Measurements from ENCODE around the gene R3HDM1.
"Not testable (repeated sequence)": the region's sequence is repeated elsewhere in the genome, so short reads cannot be mapped to it uniquely, and the experiment has no call there.

The R3HDM1 gene

DNA sequence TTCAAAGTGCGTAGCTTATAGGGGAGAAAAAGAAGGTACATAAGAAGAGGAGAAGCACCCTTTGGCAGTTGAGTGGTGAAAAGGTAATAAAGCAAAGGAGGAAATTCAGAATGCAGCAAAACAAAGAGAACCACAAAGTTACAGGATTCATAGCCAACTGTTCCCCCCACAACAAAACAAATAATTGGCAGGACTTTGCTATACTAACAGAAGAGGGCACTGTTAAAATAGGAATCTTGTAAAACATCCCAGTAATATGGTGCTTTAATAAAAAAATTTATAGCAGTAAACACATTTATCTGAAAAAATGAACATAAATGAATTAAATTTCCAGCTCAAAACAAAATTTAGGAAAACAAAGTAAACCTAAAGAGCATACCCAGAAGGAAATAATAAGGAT, 42.3 kb downstream of the R3HDM1 start:
- DNase-seq (ENCODE audit: low read depth), result no peak

DNA sequence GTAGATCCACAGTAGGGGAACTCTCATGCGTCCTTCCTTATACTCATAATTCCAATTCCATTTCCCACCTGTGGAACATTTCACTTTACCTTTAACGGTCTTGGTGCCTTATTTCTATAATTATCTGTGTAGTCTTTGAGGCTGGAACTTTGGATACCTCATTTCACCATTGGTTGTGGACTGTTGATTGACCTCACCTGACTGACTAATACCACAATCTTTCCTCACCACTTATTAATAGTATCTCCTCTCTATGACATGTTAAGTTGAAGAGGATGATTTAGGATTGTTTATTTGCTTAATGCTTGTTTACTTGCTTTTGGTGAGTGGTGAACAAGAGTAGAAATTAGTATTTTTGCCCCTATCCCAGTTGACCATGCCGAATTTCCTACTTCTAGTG, 50.0 kb downstream of the R3HDM1 start:
- DNase-seq (ENCODE audit: low read depth), result no peak

DNA sequence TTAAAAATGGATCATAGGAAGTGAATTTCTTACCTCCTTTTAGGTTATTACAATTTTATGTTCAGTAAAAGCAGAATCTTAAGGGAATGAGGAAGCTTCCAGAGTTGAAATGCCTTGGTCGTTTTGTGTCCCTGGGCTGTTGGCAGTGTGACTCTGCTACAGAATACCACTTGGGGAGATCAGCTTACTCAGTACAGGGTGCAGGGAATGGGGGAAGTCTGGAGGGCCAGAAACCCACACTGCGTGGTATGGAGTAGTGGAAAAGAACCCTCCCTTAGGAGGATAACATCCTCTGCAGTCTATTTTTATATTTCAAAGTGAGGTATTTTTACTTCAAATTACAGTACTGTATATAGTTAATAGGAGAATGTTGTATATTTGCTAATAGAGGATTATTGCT, 51.1 kb downstream of the R3HDM1 start:
- DNase-seq (ENCODE audit: low read depth), result no peak

DNA sequence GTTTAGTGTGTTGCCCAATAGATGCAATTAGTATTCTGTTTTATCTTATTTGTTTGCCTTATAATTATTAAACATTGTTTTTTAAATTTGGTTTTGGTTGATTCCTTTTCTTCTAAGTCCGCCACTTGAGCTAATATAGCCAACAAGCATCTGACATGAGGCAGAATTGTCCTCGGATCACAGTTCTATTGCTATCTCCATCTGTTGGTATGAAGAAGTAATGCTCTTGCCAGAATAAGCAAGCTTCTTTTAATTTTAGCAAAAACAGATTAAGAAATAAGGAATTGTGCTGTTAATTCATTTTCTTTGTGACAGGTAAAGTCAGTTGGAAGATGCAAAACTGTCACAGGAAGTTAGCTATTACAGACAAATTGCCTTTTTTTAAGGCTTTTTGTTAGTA, 54.3 kb downstream of the R3HDM1 start:
- DNase-seq (ENCODE audit: low read depth), result no peak

DNA sequence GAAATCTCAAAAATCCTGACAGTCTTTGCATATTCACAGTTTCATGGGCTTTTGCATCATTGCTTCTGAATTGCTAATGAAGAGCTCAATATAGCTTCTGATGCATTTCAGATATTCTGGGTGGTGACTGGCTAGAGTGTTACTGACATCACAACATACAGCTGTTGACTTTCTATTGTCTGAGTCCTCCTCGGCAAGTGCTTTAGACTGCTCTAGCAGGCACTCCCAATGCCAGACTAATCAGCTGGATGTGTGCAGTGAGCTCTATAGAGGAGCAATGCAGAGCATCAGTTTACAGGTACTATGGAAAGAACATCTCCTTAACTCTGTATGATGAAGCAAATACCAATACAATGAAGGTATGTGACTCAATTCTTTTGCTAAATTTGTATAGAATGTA, 54.9 kb downstream of the R3HDM1 start:
- DNase-seq (ENCODE audit: low read depth), result no peak

DNA sequence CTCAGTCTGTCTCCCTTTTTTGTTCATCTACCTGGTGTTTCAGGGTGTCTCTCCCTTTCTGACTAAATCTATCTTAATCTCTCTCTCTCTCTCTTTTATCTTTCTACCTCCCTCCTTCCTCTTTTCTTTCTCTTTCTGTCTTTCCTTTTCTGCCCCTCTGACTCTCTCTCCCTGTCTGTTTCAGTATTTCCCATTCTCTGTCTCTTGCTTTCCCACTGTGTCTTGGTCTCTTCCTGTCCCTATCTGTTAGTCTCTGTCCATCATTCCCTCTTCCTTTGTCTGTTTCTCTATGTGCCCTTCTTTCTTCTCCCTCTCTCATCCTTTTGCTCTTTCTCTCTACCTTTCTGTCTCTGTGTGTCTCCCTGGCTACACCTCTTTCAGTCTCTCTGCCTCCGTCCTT, 56.7 kb downstream of the R3HDM1 start:
- no peak for DNase-seq (ENCODE audit: low read depth)

DNA sequence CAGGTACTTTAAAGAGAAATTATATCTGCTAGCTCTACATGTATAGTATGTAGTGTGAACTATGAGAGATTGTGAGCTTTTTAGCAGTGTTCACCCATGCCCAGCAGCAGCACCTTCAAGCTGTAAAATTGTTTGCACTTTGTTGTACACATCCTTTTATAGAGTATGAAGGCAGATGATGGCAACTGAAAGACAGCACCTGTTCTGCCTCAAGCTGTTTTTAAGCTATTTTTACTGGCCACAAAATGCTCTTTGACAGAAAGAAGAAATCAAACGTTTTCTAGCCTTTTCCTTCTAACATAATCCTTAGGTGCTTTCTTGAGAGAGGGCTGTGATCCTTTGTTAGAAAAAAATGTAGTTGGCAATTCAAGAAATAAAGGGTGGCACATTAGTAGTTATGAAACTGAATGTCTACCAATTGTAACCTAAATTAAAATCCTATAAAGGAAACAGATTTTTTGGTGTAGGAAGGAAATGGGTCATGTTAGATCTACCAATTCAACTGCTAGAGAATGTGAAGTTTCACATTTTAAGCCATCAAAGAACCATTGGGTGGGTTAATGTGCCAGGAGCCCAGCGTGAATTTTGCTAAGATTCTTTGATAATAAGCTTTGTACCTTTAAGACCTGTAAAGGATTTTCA, 59.5 kb downstream of the R3HDM1 start:
- DNase-seq (ENCODE audit: low read depth), result no peak

DNA sequence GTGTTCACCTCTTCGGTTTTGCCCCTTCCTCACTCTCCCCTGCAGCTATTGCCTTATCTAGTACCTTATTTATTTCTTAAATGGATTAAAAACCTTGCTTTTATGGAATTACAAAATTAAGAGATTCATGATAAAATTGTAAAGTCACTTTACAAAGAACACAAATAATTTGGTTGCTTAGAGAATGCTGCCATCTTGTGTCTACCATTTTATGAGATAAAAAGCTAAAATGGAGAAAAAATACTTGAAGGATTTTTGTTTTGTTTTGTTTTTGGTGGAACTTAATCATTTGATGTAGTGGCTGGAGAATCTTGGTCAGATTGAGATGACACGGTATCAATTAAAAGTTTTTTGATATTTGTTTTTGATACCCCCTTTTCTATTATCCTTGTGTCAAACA, 69.6 kb downstream of the R3HDM1 start:
- no peak for DNase-seq (ENCODE audit: low read depth)

DNA sequence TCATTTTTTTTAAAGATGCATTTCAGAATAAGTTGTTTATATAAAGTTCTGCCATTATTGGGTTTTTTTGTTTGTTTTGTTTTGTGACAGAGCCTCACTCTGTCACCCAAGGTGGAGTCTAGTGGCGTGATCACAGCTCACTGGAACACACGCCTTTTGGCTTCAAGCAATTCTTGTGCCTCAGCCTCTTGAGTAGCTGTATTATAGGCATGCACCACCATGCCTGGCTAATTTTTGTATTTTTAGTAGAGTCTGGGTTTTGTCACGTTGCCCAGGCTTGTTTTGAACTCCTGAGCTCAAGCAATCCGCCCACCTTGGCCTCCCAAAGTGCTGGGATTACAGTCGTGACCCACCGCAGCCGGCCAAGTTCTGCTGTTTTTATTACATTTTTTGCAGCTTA, 72.3 kb downstream of the R3HDM1 start:
- no peak for DNase-seq (ENCODE audit: low read depth)

DNA sequence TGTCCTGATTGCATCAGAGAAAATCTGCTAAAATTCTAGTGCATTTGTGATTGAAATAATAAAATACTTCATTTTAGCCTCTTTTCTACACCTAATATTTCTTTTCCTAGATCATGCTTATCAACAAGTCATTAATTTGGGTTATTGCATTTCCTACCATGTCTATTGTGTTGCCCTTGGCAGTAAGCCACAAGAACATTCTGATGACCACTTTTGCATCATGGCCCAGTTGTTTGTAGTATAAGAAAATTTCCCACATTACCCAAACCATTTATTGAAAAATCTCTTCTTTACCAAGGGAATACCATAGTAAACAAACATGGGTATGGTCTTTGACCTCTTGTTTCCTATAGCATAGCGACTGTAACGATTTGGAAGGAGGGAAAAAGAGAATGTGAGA, 76.3 kb downstream of the R3HDM1 start:
- no peak for DNase-seq (ENCODE audit: low read depth)

DNA sequence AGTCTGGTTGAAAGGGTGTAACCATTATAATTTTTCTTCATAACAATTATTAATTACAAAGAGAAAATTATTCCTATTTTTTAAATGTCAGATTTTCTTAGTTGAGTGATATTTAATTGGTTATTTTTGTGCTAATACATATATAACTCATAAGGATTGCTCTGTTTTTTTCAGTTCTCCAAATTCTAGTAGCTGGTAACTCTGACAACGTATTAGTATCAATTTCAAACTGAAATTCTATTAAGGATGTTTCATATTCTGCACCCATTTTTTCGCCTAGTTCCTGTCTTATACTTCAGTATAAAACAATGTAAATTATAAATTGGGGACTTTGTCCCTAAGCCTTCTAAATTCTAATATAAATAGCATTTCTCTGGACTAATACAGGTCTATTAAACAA, 81.0 kb downstream of the R3HDM1 start:
- DNase-seq (ENCODE audit: low read depth), result no peak

DNA sequence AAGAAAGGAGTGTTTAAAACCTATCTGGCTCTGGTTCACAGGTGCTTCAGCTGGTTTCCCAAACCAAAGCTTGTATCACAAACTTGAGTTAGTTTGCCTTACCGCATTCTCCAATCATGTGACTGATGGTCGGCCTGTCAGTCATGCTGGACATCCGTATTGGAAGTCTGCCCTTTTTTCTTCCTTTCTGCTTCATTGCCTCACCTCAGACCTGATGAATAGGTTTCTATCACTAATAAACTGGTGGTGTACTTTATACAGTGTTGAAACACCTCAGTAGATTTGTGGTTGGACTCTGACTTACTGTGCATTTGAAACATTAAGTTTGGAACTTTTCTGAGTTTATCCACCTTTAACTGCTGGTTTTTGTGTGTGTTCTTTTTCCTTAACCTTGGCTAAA, 84.1 kb downstream of the R3HDM1 start:
- DNase-seq (ENCODE audit: low read depth), result no peak

DNA sequence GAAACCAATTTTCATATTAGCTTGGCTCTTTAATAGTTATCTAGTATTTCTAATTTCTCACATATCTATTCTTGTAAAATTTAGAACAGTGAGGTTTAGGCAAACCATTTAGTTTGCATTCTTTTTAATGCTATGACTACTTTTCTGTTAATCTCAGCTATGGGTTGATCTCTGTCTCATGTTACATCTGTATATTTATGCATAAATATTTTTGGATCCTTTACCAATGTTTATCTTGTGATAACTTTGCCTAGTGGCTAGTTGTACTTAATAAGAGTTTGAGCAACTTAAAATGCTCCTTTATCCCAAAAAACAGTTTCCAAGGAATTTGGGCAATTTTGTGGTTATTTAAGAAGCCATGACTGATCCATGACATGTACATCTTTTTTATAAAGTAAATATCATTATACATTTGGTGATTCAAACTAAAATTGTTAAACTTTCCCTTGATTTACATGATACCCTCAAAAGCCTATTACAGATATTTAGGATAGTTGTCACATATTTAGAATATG, 86.3 kb downstream of the R3HDM1 start:
- no peak for DNase-seq (ENCODE audit: low read depth)

DNA sequence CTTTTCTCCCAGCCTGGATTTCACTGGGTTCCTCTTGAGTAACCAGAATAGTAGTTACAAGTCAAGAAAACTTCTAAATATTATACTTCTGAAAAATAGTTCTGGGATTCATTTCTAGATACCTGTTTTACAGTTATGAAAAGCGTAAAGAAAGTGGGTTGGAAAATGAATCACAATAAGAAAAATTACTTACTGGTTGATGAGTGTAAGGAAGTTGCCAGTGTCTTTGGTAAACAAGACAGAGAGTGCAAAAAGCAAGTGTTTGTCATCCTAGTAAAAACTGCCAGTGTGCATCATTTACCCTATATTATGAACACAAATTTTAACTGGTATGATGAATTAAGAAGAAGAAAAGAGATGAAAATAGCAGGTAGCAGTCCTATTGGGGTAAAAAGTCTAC, 88.9 kb downstream of the R3HDM1 start:
- DNase-seq (ENCODE audit: low read depth), result no peak

DNA sequence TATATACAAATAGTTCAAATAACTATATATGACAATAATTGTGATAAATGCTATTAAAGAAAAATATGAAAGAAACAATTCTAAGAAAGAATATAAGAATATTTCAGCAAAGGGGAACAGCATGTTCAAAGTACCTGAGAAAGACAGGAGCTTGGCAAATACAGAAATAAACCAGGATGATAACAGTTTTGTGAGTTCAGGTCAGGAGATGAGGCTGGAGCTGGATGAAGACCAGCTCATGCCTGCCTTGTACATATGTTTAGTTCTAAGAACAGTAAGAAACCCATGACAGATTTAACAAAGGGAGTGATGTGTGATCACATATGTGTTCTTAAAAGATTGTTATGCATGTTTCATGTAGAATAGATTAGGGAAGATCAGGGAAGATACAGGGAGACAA, 98.2 kb downstream of the R3HDM1 start:
- DNase-seq (ENCODE audit: low read depth), result no peak

DNA sequence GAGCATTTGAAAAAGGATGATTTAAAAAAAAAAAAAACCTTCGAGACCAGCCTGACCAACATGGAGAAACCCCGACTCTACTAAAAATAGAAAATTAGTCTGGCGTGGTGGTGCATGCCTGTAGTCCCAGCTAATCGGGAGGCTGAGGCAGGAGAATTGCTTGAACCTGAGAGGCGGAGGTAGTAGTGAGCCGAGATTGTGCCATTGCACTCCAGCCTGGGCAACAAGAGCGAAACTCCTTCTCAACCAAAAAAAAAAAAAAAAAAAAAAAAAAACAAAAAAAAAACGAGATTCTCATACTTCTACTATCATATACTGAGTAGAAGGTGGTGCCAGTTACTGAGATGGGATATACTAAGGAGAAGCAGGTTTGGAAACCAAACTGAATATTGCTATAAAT, 98.8 kb downstream of the R3HDM1 start:
- not testable (repeated sequence) for DNase-seq (ENCODE audit: low read depth)

DNA sequence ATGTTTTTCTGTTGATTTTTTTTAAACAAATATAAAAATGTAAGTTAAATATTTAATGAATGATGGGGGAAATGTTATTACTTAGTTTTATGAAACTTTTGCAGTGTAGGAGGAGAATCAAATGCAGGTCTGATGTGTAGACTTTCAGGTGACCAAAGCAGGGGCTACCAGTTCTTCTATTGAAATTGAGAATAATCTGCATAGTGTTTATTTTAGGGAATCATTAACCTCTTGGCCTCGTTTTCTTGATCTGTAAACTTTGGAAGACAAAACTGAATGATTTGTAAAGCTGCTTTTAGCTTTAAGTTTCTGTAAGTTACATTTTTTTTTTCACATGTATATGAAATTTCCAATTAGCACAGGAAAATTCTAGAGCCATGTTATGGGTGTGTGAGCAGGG, 99.2 kb downstream of the R3HDM1 start:
- DNase-seq (ENCODE audit: low read depth), result no peak

DNA sequence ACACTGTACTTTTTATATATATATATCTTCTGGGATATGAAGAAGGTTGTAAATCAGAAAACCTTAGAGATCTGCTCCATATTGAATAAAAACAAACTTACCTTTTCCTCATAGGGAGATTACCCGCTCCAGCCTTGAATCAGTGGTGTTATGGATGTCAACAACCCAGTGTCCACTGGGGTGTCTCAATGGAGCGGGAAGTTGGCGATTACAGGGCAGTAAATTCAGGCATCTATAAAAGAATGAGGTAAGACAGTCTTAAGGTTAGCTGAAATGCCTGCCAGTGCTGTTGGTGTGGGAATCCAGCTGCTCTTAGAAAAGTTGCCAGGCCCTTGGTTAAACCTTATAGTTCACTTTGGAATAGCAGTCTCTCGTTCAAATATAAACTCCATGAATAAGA, 102.3 kb downstream of the R3HDM1 start:
- no peak for DNase-seq (ENCODE audit: low read depth)

DNA sequence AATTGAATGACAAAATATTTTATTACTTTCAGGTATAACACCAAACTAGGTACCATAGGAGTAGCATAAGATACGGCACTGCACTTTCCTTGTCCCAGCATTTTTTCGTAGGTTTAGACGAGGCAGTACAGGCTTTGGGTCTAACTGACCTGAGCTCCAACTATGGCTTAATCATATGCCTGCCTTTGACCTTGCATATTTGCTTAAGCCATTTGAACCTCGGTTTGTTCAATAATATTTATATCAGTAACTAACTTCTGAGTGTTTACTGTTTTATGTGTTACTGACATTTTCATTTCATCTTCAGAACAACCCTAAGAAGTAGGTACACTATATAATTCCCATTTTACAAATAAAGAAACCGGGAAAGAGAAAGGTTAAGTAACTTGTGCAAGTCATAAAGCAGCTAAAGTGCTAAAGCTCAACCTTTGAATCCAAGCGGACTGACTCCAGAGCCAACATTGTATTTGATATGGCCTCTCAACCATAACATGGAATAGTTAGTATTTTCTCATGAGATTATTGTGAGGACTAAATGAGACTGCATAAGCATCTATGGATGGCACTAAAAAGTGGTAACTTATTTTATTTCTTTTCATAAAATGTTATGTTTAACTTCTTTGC, 104.0 kb downstream of the R3HDM1 start:
- no peak for DNase-seq (ENCODE audit: low read depth)

DNA sequence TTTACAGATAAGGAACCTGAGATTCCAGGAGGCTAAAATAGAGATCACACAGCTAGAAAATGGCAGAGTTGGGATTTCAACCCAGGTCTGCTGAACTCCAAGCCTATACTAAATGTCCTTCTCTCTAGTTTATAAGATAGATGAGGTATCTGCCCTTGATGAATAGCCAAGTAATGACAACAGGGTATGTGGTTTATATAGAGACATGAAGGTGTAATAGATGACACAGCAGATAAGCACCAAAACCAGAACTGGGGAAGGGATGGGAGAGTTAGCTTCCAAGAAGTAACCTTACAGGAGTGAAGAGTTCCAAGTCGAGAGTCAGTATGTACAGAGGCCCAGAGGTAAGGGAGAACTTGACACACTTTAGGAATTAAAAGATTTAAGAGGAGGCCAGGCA, 105.7 kb downstream of the R3HDM1 start:
- DNase-seq (ENCODE audit: low read depth), result no peak

DNA sequence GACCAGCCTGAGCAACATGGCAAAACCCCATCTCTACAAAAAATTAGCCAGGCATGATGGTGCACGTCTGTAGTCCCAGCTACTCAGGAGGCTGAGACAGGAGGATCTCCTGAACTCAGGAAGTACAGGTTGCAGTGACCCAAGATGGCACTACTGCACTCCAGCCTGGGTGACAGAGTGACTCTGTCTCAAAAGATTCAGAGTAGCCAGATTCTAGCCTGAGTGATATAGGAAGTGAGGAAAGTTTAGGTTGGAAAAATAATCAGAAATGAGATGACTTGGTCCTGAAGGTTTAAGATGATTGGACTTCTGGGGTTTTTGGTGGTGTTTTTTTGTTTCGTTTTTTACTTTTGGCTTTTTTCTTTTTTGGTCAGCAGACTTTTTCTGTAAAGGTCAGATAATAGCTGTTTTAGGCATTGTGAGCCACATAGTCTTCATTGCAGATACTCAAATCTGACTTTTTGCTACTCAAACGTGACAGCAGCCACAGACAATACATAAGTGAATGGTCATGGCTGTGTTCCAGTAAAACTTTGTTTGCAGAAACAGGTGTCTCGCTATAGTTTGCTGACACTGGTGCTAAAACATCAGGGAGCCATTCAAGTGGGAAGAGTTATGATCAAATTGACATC, 106.3 kb downstream of the R3HDM1 start:
- DNase-seq (ENCODE audit: low read depth), result no peak

DNA sequence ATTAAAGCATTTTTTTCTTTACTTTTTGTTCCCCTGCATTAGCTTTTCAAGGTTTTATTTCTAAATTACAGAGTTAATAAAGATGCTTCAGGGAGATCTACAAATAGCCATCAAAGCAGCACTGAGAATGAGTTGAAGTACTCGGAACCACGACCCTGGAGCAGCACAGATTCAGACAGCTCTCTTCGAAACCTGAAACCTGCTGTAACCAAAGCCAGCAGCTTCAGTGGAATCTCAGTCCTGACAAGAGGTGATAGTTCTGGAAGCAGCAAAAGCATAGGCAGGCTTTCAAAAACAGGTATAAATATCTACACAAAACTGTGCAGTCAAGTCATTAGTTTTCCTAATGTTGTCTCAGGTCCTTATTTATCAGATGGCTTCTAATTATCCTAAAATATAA, 107.5 kb downstream of the R3HDM1 start:
- DNase-seq (ENCODE audit: low read depth), result no peak

DNA sequence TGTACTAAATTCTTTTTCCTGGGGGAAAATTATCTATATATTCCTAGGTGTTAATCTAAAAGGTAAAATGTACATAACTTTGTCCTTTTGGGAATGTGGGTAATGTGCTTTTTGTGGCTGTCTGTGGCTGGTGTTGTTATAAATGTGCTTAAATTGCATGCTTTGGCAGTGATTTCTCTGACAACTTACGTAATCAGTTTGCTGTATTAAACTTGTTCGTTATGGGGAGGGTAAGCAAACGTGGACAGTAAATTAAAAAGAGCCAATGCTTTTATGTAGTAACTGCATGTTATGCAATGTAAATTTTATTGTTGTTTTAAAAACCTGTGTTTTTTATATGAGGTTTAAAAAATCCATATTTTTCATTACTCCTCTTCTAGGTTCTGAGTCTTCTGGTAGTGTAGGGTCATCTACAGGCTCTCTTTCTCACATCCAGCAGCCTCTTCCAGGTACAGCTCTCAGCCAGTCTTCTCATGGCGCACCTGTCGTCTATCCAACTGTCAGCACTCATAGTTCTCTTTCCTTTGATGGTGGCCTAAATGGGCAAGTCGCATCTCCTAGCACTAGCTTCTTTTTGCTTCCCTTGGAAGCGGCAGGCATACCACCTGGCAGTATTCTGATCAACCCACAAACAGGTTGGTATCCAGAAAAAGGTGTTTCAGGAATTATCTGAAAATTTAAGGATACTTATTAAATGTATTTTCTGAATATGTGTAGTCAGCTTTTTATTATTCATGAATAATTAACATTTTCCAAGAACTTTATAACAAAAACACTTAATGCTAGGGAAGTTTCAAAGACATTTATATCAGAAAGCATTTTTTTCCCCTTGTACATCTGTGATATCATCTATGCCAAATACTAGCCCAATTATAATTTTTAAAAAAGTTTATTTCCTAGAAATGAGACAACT, 110.1 kb downstream of the R3HDM1 start:
- no peak for DNase-seq (ENCODE audit: low read depth)
